ENCODE results near the gene APOL6.

The APOL6 gene

GRCh38 chr22:35630387-35630793, 17.9 kb upstream of the APOL6 start:
- peaks cover 0 to 19% (median 16%) of the 10 kb centered on the region in 4 experiments for H3K4me1 ChIP-seq (ENCODE audit: control extremely low read depth in 1 of 4, control insufficient read depth in 4 of 4, insufficient read depth in 4 of 4, low read length in 3 of 4)
- POLR2A ChIA-PET, result no interaction called here
- 100% methylated on average over 1 of the region's 4 CpGs for WGBS (ENCODE audit: insufficient coverage)

DNA sequence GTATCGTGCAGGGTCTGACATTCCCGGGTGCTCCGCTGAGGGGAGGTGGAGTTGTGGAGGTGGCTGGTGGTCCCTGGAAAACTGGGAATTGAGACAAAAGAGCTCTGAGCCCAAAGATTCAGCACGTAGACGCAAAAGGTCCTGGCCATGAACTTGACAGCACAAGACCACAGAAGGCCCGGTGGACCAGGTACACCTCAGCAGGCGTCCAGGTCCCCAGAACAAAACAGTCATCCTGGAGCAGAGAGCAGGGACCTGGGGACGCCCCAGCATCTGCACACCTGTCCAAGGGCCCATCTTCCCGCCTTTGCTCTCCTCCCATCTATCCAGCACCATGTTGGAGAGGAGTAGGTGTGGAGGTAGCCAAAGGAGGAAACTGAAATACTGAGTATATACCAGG, 17.4 kb upstream of the APOL6 start:
- ChIA-PET CTCF (interaction anchor here (0.7 to 6.2 kb wide), 16 partner anchors 8 to 295 kb away, joined by 3 to 55 read pairs (median 3); partner anchors contain the start of gene MB), POLR2A (interaction anchor here (1.1 kb wide), 1 partner anchor 108 kb away, joined by 3 read pairs; no protein-coding TSS in a partner anchor)
- no peak overlapping the region for H3K27ac ChIP-seq (ENCODE audit: insufficient read depth in 1 of 2, low read depth in 1 of 2, low read length in 2 of 2, poor library complexity in 1 of 2, severe bottlenecking in 2 of 2)
- peaks cover 0 to 19% (median 16%) of the 10 kb centered on the region in 4 experiments for H3K4me1 ChIP-seq (ENCODE audit: control extremely low read depth in 1 of 4, control insufficient read depth in 4 of 4, insufficient read depth in 4 of 4, low read length in 3 of 4)
- H3K27me3 ChIP-seq (replicated peaks in 2 of 5; ENCODE audit: control insufficient read depth in 4 of 5, insufficient read depth in 5 of 5, low read length in 4 of 5), result peaks cover 0 to 6% (median 1%) of the 10 kb centered on the region in 5 experiments
- H3K9me3 ChIP-seq (ENCODE audit: control extremely low read depth in 1 of 5, control insufficient read depth in 4 of 5, insufficient read depth in 2 of 5, low read depth in 1 of 5, low read length in 4 of 5), result no peaks in the 10 kb centered on the region
- 99% methylated on average over 6 of the region's 9 CpGs for WGBS (ENCODE audit: insufficient coverage)
- no peak for DNase-seq
- H3K36me3 ChIP-seq (ENCODE audit: control insufficient read depth in 4 of 4, insufficient read depth in 4 of 4, low read length in 3 of 4), result no peaks in the 10 kb centered on the region
- H3K4me3 ChIP-seq (ENCODE audit: control insufficient read depth in 1 of 7, extremely low read depth in 1 of 7, insufficient read depth in 4 of 7, low read depth in 2 of 7, low read length in 6 of 7), result no peak overlapping the region

More at GRCh38 chr22:35630387-35630793, 17.9 kb upstream of the APOL6 start:
- DNase-seq, result no peak
- Histone ChIP-seq H3K9me3 (ENCODE audit: control extremely low read depth in 1 of 5, control insufficient read depth in 4 of 5, insufficient read depth in 2 of 5, low read depth in 1 of 5, low read length in 4 of 5) (no peaks in the 10 kb centered on the region), H3K4me3 (ENCODE audit: control insufficient read depth in 1 of 7, extremely low read depth in 1 of 7, insufficient read depth in 4 of 7, low read depth in 2 of 7, low read length in 6 of 7) (no peak overlapping the region), H3K27ac (ENCODE audit: insufficient read depth in 1 of 2, low read depth in 1 of 2, low read length in 2 of 2, poor library complexity in 1 of 2, severe bottlenecking in 2 of 2) (no peak overlapping the region), H3K27me3 (replicated peaks in 2 of 5; ENCODE audit: control insufficient read depth in 4 of 5, insufficient read depth in 5 of 5, low read length in 4 of 5) (peaks cover 0 to 8% (median 4%) of the 10 kb centered on the region in 5 experiments), H3K36me3 (ENCODE audit: control insufficient read depth in 4 of 4, insufficient read depth in 4 of 4, low read length in 3 of 4) (no peaks in the 10 kb centered on the region)
- CTCF ChIA-PET, result interaction anchor here (0.8 to 6.2 kb wide), 13 partner anchors 8 to 295 kb away, joined by 3 to 55 read pairs (median 4); partner anchors contain the start of gene MB

DNA sequence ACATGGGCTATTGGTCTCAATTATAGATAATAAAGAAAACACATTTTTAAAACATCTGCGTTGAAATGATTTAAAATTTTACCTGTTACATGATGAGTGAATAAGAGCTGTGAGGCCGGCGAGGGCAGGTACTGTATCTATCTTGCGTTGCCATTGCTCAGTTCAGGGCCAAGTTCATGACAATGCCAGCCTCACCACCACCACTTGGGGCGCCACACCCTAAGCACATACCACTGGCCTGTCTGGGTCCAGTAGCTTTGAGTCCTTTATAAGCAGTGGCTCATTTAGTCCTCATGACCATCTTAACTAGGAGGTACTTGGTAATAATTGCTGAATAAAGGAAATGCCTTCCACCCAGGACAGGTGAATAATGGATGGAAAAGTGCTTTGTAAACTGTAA, 16.6 kb upstream of the APOL6 start:
- CTCF ChIA-PET, result interaction anchor here (0.7 to 6.2 kb wide), 12 partner anchors 11 to 294 kb away, joined by 3 to 55 read pairs (median 4); no protein-coding TSS in a partner anchor
- POLR2A ChIA-PET, result interaction anchor here (0.7 to 1.1 kb wide), 3 partner anchors 16 to 208 kb away, joined by 3 to 5 read pairs (median 3); partner anchors contain the start of gene APOL6
- Histone ChIP-seq H3K27me3 (replicated peaks in 2 of 5; ENCODE audit: control insufficient read depth in 4 of 5, insufficient read depth in 5 of 5, low read length in 4 of 5) (peaks cover 0 to 6% (median 1%) of the 10 kb centered on the region in 5 experiments), H3K36me3 (ENCODE audit: control insufficient read depth in 4 of 4, insufficient read depth in 4 of 4, low read length in 3 of 4) (no peaks in the 10 kb centered on the region), H3K4me1 (ENCODE audit: control extremely low read depth in 1 of 4, control insufficient read depth in 4 of 4, insufficient read depth in 4 of 4, low read length in 3 of 4) (peaks cover 0 to 19% (median 16%) of the 10 kb centered on the region in 4 experiments), H3K9me3 (ENCODE audit: control extremely low read depth in 1 of 5, control insufficient read depth in 4 of 5, insufficient read depth in 2 of 5, low read depth in 1 of 5, low read length in 4 of 5) (no peaks in the 10 kb centered on the region), H3K4me3 (ENCODE audit: control insufficient read depth in 1 of 7, extremely low read depth in 1 of 7, insufficient read depth in 4 of 7, low read depth in 2 of 7, low read length in 6 of 7) (no peak overlapping the region), H3K27ac (ENCODE audit: insufficient read depth in 1 of 2, low read depth in 1 of 2, low read length in 2 of 2, poor library complexity in 1 of 2, severe bottlenecking in 2 of 2) (no peak overlapping the region)
- WGBS (ENCODE audit: insufficient coverage), result 94% methylated on average over 3 of the region's 5 CpGs
- DNase-seq, result peak; percentile 52 to 67 (median 65)

- 77% methylated on average over 3 of the region's 3 CpGs for WGBS (ENCODE audit: insufficient coverage)
- DNase-seq, result no peak
- Histone ChIP-seq H3K9me3 (ENCODE audit: control extremely low read depth in 1 of 5, control insufficient read depth in 4 of 5, insufficient read depth in 2 of 5, low read depth in 1 of 5, low read length in 4 of 5) (no peaks in the 10 kb centered on the region), H3K4me1 (ENCODE audit: control extremely low read depth in 1 of 4, control insufficient read depth in 4 of 4, insufficient read depth in 4 of 4, low read length in 3 of 4) (peaks cover 0 to 9% (median 7%) of the 10 kb centered on the region in 4 experiments), H3K27me3 (replicated peaks in 2 of 5; ENCODE audit: control insufficient read depth in 4 of 5, insufficient read depth in 5 of 5, low read length in 4 of 5) (peaks cover 0 to 2% (median 0%) of the 10 kb centered on the region in 5 experiments), H3K4me3 (ENCODE audit: control insufficient read depth in 1 of 7, extremely low read depth in 1 of 7, insufficient read depth in 4 of 7, low read depth in 2 of 7, low read length in 6 of 7) (no peak overlapping the region), H3K27ac (ENCODE audit: insufficient read depth in 1 of 2, low read depth in 1 of 2, low read length in 2 of 2, poor library complexity in 1 of 2, severe bottlenecking in 2 of 2) (no peak overlapping the region), H3K36me3 (ENCODE audit: control insufficient read depth in 4 of 4, insufficient read depth in 4 of 4, low read length in 3 of 4) (no peaks in the 10 kb centered on the region)
- ChIA-PET POLR2A (no interaction called here), CTCF (interaction anchor here (1.9 kb wide), 1 partner anchor 109 kb away, joined by 6 read pairs; no protein-coding TSS in a partner anchor)
Observed at GRCh38 chr22:35632935-35633334, 15.3 kb upstream of the APOL6 start.

DNA sequence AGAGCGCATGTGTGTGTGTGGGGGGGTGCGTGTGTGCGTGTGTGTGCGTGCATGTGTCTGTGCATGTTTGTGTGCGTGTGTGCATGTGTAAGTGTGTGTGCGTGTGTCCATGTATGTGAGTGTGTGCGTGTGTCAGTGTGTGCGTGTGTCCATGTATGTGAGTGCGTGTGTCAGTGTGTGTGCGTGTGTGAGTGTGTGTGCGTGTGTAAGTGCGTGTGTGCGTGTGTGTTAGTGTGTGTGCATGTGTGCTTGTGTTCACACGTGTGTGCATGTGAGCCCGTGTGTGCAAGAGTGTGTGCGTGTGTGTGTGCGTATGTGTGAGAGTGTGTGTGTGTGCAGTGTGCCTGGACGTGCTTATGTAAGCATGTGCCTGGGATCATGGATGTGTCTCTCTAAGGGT, 14.7 kb upstream of the APOL6 start:
- CTCF ChIA-PET, result interaction anchor here (1.3 to 1.9 kb wide), 2 partner anchors 107 to 108 kb away, joined by 5 to 6 read pairs; no protein-coding TSS in a partner anchor
- Histone ChIP-seq H3K36me3 (ENCODE audit: control insufficient read depth in 4 of 4, insufficient read depth in 4 of 4, low read length in 3 of 4) (no peaks in the 10 kb centered on the region), H3K9me3 (ENCODE audit: control extremely low read depth in 1 of 5, control insufficient read depth in 4 of 5, insufficient read depth in 2 of 5, low read depth in 1 of 5, low read length in 4 of 5) (no peaks in the 10 kb centered on the region), H3K27ac (ENCODE audit: insufficient read depth in 1 of 2, low read depth in 1 of 2, low read length in 2 of 2, poor library complexity in 1 of 2, severe bottlenecking in 2 of 2) (no peak overlapping the region), H3K27me3 (replicated peaks in 2 of 5; ENCODE audit: control insufficient read depth in 4 of 5, insufficient read depth in 5 of 5, low read length in 4 of 5) (peaks cover 0 to 2% (median 0%) of the 10 kb centered on the region in 5 experiments), H3K4me3 (ENCODE audit: control insufficient read depth in 1 of 7, extremely low read depth in 1 of 7, insufficient read depth in 4 of 7, low read depth in 2 of 7, low read length in 6 of 7) (no peak overlapping the region), H3K4me1 (ENCODE audit: control extremely low read depth in 1 of 4, control insufficient read depth in 4 of 4, insufficient read depth in 4 of 4, low read length in 3 of 4) (peaks cover 0 to 9% (median 7%) of the 10 kb centered on the region in 4 experiments)
- peak in 2 of 3 donors; percentile 19 to 30 for DNase-seq
- 86% methylated on average over 13 of the region's 18 CpGs for WGBS (ENCODE audit: insufficient coverage)
- POLR2A ChIA-PET, result no interaction called here

DNA sequence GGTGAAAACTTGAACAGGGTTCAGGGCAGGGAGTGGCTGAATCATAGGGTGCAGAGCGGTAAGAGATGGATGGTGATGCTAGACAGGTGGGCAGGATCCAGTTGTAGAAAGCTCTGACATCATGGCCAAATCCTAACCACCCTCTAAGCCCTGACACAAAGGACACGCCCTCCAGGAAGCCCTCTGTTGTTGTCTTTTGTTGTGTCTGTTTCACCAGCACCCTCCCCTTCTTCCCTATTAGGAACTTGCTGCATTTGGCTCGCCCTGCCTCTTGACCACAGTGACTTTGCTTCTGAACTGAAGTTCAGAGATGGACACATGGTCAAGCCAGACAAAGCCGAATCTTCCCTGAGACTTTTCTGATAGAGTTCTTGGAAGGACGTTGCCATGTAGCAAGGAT, 14.2 kb upstream of the APOL6 start:
- Histone ChIP-seq H3K27me3 (replicated peaks in 2 of 5; ENCODE audit: control insufficient read depth in 4 of 5, insufficient read depth in 5 of 5, low read length in 4 of 5) (peaks cover 0 to 1% (median 0%) of the 10 kb centered on the region in 5 experiments), H3K9me3 (ENCODE audit: control extremely low read depth in 1 of 5, control insufficient read depth in 4 of 5, insufficient read depth in 2 of 5, low read depth in 1 of 5, low read length in 4 of 5) (no peaks in the 10 kb centered on the region), H3K36me3 (ENCODE audit: control insufficient read depth in 4 of 4, insufficient read depth in 4 of 4, low read length in 3 of 4) (no peaks in the 10 kb centered on the region), H3K27ac (ENCODE audit: insufficient read depth in 1 of 2, low read depth in 1 of 2, low read length in 2 of 2, poor library complexity in 1 of 2, severe bottlenecking in 2 of 2) (no peak overlapping the region), H3K4me1 (ENCODE audit: control extremely low read depth in 1 of 4, control insufficient read depth in 4 of 4, insufficient read depth in 4 of 4, low read length in 3 of 4) (peaks cover 0 to 9% (median 7%) of the 10 kb centered on the region in 4 experiments), H3K4me3 (ENCODE audit: control insufficient read depth in 1 of 7, extremely low read depth in 1 of 7, insufficient read depth in 4 of 7, low read depth in 2 of 7, low read length in 6 of 7) (no peak overlapping the region)
- WGBS (ENCODE audit: insufficient coverage), result 75% methylated on average over 4 of the region's 5 CpGs
- DNase-seq, result peak in 2 of 3 donors; percentile 16 to 27
- ChIA-PET CTCF (interaction anchor here (1.3 to 1.5 kb wide), 2 partner anchors 12 to 106 kb away, joined by 4 to 5 read pairs; no protein-coding TSS in a partner anchor), POLR2A (no interaction called here)

- Histone ChIP-seq H3K9me3 (ENCODE audit: control extremely low read depth in 1 of 5, control insufficient read depth in 4 of 5, insufficient read depth in 2 of 5, low read depth in 1 of 5, low read length in 4 of 5) (no peaks in the 10 kb centered on the region), H3K4me3 (ENCODE audit: control insufficient read depth in 1 of 7, extremely low read depth in 1 of 7, insufficient read depth in 4 of 7, low read depth in 2 of 7, low read length in 6 of 7) (no peak overlapping the region), H3K27me3 (replicated peaks in 2 of 5; ENCODE audit: control insufficient read depth in 4 of 5, insufficient read depth in 5 of 5, low read length in 4 of 5) (peaks cover 0 to 1% (median 0%) of the 10 kb centered on the region in 5 experiments), H3K36me3 (ENCODE audit: control insufficient read depth in 4 of 4, insufficient read depth in 4 of 4, low read length in 3 of 4) (no peaks in the 10 kb centered on the region), H3K4me1 (ENCODE audit: control extremely low read depth in 1 of 4, control insufficient read depth in 4 of 4, insufficient read depth in 4 of 4, low read length in 3 of 4) (peaks cover 0 to under 1% (median 0%) of the 10 kb centered on the region in 4 experiments), H3K27ac (ENCODE audit: insufficient read depth in 1 of 2, low read depth in 1 of 2, low read length in 2 of 2, poor library complexity in 1 of 2, severe bottlenecking in 2 of 2) (no peak overlapping the region)
- ChIA-PET POLR2A (no interaction called here), CTCF (interaction anchor here (1.3 to 1.5 kb wide), 3 partner anchors 11 to 105 kb away, joined by 4 to 5 read pairs (median 5); partner anchors contain the start of gene APOL6)
- 93% methylated on average over 2 of the region's 3 CpGs for WGBS (ENCODE audit: insufficient coverage)
- DNase-seq, result no peak
Observed at GRCh38 chr22:35634943-35635540, 13.2 kb upstream of the APOL6 start.

Measured in common myeloid progenitor, CD34-positive (primary cell).